ENCODE results near the gene IL1F10.

The IL1F10 gene

DNA sequence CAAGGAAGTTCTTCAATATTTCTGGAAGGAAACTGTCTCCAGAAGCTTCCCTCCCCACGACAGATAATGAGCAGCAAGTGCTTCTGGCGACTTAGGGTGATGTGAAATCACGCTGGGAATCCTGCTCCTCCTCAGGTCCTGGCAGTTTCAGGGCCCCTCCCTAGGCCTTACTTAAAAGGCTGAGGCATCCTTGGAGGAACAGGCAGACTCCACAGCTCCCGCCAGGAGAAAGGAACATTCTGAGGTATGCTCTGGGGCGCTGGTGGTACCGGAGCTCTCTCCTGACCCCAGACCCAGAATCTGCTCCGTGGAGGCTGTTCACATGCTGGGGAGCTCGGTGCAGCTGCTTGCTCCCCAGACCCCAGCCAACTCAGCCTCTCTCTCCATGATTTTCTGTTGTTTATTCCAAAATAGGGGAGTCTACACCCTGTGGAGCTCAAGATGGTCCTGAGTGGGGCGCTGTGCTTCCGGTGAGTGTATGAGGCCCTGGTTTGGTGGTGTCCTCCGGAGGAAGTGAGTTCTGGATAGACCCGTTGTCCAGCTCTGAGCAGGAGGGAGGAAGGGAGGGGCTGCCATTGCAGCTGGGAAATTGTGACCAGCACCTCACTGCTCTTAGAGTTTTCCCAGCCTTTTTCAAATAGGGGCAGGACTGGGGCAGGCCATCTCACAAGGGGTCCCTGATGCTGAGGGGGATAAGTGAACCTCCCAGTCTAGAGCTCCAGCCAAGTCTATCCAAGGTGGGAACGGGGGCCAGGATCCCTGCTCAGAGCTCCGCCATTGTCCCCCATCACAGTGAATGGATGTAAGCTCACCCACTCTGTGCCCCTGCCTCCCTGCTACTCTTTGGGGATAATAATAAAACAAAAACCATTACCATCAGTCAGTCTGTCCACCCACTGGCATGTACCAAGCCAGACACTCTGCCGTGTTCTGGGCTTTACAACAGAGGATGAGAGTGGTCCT, 8.5 kb upstream of the IL1F10 start, which contains the start of gene IL36RN:
Gene IL36RN, plus strand, starts transcription at position 201 of the 963 bp plus-strand sequence. Its CDS starts 241 bp downstream, at position 442.
- DNase-seq (ENCODE audit: low spot score), result no peak

DNA sequence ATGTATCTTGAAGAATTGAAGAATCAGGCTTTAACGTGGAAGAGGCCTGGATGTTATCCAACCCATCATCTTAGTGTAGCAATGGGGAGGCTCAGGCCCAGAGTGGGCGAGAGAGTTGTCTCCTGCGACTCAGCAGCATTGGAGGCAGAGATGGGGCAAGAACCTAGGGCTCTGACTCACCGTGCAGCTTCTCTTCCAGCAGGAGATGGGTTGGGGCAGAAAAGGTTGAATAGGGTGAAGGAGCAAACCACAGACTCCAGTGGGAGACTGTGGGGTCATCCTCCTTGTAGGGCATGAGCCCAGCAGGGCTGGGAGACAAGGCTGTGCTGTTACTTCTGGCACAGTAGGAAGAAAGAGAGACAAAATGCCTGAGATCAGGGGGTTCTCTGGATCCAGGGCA, 7.4 kb upstream of the IL1F10 start:
- DNase-seq (ENCODE audit: low spot score), result no peak

DNA sequence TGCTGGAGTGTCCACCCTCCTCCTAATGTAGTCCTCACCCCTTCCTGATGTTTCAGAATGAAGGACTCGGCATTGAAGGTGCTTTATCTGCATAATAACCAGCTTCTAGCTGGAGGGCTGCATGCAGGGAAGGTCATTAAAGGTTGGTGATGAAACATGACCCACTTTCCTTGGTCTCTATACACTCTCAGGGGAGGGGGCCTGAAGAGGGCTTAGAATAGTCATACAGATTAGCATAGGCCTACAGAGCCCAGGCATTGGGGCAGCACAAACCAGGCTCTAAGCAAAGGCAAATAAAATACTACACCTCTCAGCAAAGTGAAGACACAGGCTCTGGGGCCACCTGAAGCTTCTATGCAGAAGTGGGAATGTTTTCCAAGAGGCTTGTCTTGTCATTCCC, 7.0 kb upstream of the IL1F10 start:
- no peak for DNase-seq (ENCODE audit: low spot score)

DNA sequence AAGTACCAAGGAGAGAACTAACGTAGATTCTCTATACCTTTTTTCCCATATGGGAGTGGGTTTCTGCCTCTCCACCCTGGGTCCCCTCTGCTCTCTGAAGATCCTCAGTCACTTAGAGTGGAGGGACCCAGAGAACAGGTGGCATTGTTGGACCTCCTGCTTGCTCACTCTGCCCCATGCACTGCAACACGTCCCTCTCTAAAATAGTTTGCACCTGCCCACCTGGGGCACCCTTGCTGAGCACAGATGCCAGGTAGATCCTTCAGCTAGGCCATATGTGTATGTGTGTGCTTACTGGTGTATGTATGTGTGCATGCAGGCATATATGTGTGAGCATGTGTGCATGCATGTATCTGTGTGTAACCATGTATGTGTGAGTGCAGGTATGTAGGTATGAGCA, 6.5 kb upstream of the IL1F10 start:
- no peak for DNase-seq (ENCODE audit: low spot score)

DNA sequence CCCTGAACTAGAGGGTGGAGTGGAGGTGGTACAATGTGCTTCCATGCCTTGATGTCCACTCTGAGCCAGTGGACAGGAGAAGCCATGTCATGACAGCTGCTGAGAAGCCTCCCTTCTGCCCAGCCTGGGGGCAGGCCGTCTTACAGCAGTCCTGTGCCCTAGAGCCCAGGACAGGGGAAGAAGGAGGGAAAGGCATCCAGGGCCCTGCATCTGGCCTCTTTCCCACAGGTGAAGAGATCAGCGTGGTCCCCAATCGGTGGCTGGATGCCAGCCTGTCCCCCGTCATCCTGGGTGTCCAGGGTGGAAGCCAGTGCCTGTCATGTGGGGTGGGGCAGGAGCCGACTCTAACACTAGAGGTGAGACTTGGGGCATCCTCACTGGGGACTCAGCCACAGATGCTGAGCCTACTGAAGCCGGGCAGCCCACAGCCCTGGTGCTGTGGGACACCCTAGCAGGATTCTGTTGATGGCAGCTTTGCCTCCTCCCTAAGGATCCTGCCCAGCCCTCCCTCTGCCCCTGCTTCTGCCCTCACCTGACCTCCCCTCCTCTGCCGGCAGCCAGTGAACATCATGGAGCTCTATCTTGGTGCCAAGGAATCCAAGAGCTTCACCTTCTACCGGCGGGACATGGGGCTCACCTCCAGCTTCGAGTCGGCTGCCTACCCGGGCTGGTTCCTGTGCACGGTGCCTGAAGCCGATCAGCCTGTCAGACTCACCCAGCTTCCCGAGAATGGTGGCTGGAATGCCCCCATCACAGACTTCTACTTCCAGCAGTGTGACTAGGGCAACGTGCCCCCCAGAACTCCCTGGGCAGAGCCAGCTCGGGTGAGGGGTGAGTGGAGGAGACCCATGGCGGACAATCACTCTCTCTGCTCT, 5.6 kb upstream of the IL1F10 start:
- DNase-seq (ENCODE audit: low spot score), result no peak

DNA sequence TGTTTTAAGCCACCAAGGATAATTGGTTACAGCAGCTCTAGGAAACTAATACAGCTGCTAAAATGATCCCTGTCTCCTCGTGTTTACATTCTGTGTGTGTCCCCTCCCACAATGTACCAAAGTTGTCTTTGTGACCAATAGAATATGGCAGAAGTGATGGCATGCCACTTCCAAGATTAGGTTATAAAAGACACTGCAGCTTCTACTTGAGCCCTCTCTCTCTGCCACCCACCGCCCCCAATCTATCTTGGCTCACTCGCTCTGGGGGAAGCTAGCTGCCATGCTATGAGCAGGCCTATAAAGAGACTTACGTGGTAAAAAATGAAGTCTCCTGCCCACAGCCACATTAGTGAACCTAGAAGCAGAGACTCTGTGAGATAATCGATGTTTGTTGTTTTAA, 3.5 kb upstream of the IL1F10 start:
- DNase-seq (ENCODE audit: low spot score), result no peak

DNA sequence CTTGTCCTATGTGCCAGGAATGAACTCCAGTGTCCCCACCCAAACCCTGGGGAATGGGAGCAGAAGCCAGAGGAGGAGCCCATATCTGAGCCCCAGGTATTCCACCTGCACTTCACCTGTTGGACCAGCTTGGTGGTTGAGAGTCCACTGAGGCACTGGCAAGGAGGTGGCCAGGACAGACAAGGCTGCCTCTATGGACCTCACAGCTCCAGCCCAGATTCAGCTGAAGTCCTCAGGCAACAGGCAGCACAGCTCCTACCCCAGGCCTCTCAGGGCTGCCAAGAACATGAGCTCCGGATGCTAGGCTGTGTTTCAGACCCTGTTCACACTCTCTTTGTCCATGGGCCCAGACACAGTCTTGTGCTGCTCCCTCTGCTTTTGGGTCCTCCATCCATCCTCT, 2.9 kb upstream of the IL1F10 start:
- no peak for DNase-seq (ENCODE audit: low spot score)

DNA sequence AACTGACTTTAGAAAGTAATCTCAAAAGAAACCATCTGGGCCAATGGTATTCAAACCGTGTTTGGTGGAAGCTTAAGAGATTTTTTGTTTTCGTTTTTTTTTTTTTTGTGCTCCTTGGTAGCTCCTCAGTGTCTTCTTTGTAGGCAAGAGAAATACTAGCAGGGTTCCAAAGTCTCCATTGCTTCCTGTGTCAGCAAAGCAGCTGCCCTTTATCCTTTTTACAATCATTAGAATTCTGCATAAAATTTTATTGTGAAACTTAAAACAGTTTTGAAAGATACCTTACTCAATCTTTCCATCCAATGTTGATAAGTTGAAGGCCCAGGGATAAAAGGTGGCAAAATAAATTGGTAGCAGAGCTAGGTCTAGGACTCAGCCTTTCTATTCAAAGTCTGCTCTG, 479 bp downstream of the IL1F10 start:
- no peak for DNase-seq (ENCODE audit: low spot score)

DNA sequence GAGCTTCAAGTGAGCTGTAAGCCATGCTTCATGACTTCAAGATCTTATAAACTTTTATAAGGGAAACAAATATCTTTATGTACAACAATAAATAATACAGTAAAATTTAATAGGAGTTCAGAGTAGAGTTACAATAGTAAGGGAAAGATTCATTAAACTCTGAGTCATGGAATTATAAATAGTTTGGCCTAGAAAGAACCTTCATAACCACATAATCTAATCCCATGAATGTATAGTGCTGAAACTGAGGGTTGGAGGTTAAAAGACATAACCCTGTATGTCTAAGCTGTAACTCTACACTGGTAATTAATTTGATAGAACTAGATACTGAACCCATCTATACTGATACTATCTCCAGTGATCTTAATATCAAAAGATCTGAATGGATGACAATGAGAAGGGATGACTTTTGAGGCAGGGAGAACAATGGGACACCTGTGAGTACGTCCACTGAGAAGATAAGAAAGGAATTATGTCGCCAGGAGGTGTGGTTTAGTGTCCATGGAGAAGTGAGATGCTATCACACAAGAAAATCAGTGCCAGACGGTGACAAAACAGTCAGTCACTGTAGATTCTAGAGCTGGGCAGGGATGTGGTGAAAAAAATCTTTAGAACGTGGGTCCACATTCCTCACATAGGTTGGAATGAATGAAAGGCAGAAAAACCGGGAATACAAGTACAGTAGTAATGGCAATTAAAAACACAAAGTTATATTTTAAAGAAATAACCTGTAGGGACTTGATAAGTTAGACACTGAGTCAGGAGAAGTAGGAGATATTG, 1.1 kb downstream of the IL1F10 start:
- no peak for DNase-seq (ENCODE audit: low spot score)

DNA sequence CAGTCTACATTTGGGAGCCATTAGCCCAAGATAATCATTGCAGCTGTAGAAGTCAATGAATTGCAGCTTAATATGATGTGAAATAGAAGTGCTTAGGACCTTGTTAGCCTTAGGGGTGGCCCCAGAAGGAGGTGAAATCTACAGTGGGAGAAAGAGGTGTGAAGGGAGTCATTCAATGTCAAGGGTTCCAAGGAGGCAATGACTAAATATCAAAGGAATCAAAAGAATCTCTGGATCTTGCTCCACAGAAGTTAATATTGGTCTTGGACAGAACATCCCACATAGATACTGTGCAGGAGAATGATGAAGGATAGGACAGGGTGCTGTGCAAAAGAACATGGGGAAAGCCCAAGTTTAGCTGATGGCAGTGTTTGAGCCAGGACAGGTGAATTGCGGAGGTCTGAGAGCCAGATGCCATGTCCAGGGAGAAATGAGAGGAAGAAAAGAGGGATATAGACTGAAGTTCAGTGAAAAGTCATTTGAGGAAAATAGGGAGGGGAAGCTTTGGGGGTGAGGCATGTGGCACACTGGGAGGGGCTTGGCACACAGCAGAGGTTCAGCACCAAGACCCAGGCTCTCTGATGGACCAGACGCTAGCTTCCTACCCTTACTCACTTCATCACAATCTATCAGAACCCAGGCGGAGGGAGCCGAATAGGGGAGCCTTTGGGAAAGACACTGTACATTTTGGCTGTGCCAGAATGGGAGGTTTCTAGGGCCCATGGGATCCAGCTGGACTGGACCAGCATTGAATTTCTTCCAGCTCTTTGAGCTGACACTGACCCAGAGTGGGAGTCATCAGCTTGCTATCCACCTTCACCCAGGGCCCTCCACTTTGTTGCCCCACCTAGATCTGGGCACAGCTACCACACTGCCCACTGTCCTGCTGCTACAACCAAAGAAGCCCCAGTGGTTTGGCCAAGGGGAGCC, 2.2 kb downstream of the IL1F10 start:
- no peak for DNase-seq (ENCODE audit: low spot score)

DNA sequence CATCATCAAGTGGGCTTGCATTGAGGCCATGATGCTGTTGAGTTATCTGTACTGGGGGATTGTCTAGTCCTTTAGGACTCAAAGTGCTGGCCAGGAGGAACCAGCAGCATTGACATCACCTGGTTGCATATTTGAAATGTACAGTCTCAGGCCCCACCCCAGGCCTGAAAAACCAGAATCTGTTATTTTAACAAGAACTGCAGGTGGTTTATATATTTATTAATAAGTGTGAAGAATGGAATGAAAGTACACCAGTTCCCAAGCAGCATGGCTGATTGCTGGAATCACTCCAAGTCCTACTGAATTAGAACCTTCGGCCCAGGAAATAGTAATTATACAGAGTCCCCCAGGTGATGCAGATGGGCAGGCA, 2.8 kb downstream of the IL1F10 start:
- no peak for DNase-seq (ENCODE audit: low spot score)

DNA sequence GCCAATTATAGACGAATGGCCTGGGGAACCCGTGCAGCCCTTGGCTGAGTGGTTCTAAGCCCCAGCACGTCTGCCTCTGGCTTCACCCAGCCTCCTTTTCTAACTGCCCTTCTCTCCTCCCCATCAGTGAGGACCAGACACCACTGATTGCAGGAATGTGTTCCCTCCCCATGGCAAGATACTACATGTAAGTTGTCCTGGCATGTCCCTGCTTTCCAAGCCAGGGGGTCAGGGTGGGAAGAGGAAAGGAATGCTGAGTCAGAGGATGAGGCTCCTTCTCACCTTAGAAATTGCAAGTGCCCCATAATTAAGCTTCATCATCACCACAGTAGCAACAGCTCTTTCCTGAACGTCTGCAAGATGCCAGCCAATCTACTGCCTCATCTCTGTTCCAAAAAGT, 4.8 kb downstream of the IL1F10 start:
- DNase-seq (ENCODE audit: low spot score), result no peak

DNA sequence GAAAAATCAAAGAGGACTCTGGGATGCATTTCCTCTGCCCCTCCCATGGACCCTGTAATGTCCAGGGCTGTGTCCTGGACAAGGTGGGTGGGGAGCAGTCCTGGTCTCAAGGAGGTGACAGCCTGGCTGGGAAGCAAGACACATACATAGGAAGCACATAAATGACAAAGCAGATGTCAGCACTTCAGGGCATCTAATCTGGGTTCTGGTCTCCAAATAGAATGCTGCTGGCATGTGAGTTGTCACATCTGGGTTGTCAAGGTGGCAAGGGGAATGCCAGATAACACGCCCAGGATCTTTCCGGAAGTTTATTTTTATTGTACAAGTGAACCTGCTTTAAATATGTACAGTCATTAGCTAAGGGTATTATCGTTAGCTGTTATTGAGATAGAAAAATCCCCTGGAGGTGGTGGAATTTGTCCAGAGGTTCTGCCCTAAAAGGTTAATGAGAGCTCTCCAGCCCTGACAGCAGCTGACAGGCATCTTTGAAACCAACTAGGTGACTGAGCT, 5.6 kb downstream of the IL1F10 start:
- no peak for DNase-seq (ENCODE audit: low spot score)

DNA sequence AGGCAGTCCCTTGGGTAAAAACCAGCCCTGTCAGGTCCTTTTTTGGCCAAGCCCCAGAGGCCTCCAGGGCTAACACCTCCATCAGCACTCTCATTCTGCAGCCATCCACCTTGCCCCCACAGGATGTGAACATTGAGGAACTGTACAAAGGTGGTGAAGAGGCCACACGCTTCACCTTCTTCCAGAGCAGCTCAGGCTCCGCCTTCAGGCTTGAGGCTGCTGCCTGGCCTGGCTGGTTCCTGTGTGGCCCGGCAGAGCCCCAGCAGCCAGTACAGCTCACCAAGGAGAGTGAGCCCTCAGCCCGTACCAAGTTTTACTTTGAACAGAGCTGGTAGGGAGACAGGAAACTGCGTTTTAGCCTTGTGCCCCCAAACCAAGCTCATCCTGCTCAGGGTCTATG, 7.3 kb downstream of the IL1F10 start:
- no peak for DNase-seq (ENCODE audit: low spot score)

DNA sequence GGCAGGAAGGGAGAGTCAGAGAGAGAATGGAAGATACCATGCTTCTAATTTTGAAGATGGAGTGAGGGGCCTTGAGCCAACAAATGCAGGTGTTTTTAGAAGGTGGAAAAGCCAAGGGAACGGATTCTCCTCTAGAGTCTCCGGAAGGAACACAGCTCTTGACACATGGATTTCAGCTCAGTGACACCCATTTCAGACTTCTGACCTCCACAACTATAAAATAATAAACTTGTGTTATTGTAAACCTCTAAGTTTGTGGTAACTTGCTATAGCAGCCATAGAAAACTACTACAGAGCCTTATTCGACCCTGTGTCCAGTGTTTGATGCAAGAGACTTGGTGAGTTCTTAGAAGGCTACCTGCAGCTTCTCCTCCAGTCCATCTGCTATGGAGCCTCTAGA, 7.8 kb downstream of the IL1F10 start:
- no peak for DNase-seq (ENCODE audit: low spot score)

DNA sequence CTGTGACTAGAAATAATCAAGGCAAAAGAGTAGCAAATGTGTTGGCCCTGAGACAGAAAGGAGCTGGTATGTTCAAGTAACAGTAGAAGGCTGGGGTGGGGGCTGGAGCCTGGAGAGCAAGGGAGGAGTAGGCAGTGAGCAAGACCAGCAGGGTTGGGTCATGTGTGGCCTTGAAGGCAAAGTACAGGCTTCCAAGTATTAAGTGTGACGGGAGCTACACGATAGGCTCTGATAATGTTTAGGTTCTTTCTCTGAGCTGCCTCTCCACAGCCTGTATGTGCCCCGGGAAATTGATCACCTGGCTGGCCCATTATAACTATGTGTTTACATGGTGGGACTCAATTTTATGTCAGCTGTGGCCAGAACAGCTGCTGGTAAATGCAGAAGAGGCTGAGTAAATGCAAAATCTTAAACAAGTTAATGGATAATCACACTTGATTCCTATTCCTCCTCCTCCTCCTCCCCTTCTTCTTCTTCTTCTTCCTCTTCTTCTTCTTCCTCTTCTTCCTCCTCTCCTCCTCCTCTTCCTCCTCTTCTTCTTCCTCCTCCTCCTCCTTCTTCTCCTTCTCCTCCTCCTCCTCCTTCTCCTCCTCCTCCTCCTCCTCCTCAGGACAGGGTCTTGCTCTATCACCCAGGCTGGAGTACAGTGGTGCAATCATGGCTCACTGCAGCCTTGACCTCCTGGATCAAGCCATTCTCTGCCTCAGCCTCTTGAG, 9.3 kb downstream of the IL1F10 start:
- no peak for DNase-seq (ENCODE audit: low spot score)

DNA sequence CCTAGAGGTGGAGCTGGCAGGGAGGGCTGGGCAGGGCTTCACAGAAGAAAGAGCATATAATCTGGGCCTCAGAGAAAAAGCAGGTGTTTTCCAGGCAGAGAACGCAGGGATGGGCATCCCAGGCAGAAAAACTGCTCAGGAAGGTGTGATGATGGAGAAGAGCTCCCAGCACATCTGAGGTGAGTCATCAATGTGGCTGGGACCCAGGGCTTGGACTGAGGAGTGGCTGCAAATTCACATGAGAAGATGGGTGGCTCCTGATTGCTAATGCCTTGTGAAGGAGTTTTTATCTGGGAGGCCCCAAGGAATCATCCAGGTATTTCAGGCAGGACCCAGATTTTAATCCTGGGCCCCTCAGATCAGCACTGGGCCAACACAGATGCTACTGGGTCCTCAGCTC, 10.2 kb downstream of the IL1F10 start:
- DNase-seq (ENCODE audit: low spot score), result no peak

DNA sequence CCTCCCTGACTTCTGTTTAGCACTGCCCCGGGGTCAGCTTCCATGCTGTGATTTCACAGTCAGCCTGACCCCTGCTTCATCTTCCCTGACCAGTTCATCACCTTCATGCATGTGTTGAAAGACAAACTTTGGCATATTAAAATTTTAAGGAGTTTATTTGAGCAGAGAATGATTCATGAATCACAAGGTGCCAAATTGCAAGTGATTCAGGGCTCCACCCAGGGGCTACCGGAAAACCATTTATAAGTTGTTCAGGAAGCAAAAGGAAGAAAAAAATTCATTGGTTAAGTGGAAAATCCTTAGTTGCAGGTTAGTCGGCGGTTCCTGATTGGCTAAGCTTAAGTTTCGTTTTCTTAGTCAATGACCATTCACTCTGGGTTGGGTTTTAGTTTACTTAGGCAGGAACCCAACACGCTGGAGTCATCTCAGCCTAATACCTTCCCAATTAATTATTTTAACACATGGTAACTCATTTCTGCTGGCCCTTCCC, 10.6 kb downstream of the IL1F10 start:
- DNase-seq (ENCODE audit: low spot score), result no peak

DNA sequence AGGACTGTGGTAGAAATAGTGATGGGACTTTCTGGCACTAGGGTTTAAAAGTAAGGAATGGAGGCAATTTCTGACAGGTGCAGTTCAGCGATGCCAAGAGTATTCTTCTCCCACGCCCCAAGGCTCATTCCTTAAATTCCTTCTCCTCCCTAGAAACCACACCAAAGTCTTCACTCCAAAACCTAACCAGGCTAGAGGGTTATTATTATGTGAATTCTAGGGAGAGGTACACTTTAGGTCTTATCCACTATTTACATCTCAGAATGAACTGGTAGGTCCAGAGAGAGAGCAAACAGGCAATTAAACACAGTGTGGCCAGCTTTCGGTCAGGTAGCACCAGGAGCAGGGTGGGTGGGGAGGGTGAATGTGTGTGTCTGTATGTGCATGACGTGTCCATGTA, 11.4 kb downstream of the IL1F10 start:
- no peak for DNase-seq (ENCODE audit: low spot score)

DNA sequence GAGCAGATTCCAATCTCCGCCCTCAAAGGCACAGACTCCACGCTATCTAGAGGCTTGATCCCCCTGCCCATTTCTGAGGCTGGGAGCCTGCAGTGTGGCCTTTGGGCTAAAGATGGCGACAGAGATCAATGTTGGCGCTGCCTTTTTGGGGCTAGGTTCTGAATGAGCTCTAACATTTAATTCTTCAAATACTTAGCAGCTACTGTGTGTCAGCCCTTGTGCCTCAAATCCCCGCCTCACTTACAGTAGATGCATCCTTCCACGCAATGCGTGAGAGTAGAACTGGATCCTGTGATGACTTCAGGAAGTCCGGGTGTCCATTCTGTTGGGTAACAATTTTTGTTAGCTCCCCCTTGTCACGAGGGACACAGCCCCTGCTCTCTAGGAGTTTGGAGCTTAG, 12.4 kb downstream of the IL1F10 start:
- DNase-seq (ENCODE audit: low spot score), result peak; percentile 31
